Pancreas (tissue), 10 donors: ENCODE data around the gene CSNK2B. TPM values are rescaled to one million over a fixed set of nuclear protein-coding genes. Genes with fewer than 3 reads are reported as not detected.
A peak's percentile ranks its signal among the peaks of the same experiment; 100 is the strongest.

Experiments used
- ATAC-seq, 4 donors: fragments of 200-7000 bp; cut with Tn5 transposase; one replicate each; pipeline versions ENCODE4 v1.8.0 to v1.9.1; 2020; ENCODE audit warnings: mild to moderate bottlenecking in 4 of 4, moderate library complexity in 4 of 4
- DNase-seq, 6 donors: peaks; one replicate each; pipeline ENCODE4 v3.0.0-alpha.2; 2020
- FAIRE-seq: peaks from 2 replicates; lab custom pipeline; 2012; peaks lifted over from hg19 to GRCh38; lab: Jason Lieb, UNC
- H3K27ac ChIP-seq, 4 donors: fragments of 200-600 bp; sonication (generic); 1 replicate in 3 of 4; 2 replicates in 1 of 4; pipeline versions ENCODE4 v1.5.0 to v1.8.0; 2020
- H3K27me3 ChIP-seq, 4 donors: fragments of 200-600 bp; one replicate each; pipeline ENCODE4 v1.8.0; 2021
- H3K36me3 ChIP-seq, 3 donors: fragments of 200-600 bp; sonication (generic) in 1 of 3; one replicate each; pipeline versions ENCODE4 v1.5.0 to v1.8.0; 2020 to 2021
- H3K4me1 ChIP-seq, 3 donors: fragments of 200-600 bp; one replicate each; pipeline ENCODE4 v1.8.0; 2021
- H3K4me3 ChIP-seq, 4 donors: fragments of 200-600 bp; sonication (generic) in 2 of 4; one replicate each; pipeline versions ENCODE4 v1.5.0 to v1.8.0; 2020 to 2021
- H3K9me3 ChIP-seq, 4 donors: fragments of 200-600 bp; one replicate each; pipeline ENCODE4 v1.8.0; 2021
- WGBS, 2 donors: extraction: QIAGEN DNeasy Blood & Tissue Kit; methylation state at CpG; one replicate each; pipeline ENCODE4 v1.1.7; 2013; 5-methylcytosine and 5-hydroxymethylcytosine counted together
- intact Hi-C, 3 donors: fragments of 100-400 bp; cut with DNase I; formaldehyde crosslinking; loops; one replicate each; pipeline versions ENCODE4 v1.11.1 to v1.14.2; 2022
- polyA plus RNA-seq, 2 donors: library from polyadenylated mRNA; stranded (reverse); fragments of 200-250 nt; gene quantifications; one replicate each; pipeline ENCODE4 v1.2.3, GENCODE V29; 2013
- total RNA-seq, 6 donors: library from RNA; stranded (reverse); fragmentation: NEBNext Ultra II Directional in 4 of 6; extraction: Animal tissue kit (Norgen Biotek cat#: 25700) in 4 of 6; gene quantifications; one replicate each; pipeline versions ENCODE4 v1.2.1 to v1.2.4, GENCODE V29; 2021 to 2023
- TF ChIP-seq, protein P1 (sequence below), 4 donors: fragments of 200-600 bp; sonication (generic) in 3 of 4; IDR thresholded peaks; one replicate each; pipeline versions ENCODE4 v1.5.0 to v1.8.0; 2021; ENCODE audit warnings: antibody characterized with exemption in 4 of 4
- donor health status: healthy with polysubstance abuse.
- donor health status: DM: no; HTN: no; CAD: no; lungs with moderate emphysema.
- donor health status: DM: no; HTN: no; CAD: no.
- donor health status: control.
- donor health status: control.
- donor health status: Bipolar disorder and iron deficiency.
- donor health status: DM: yes; HTN: yes; CAD: no.
- donor health status: DM: no; HTN: no; CAD: no.
- donor health status: DM: no; HTN: no; CAD: no.
- donor health status: DM: yes; HTN: yes; CAD: no.

The CSNK2B gene
- total and polyA plus RNA-seq, 8 donors = 48.1 to 116 (median 59.3) TPM

DNA sequence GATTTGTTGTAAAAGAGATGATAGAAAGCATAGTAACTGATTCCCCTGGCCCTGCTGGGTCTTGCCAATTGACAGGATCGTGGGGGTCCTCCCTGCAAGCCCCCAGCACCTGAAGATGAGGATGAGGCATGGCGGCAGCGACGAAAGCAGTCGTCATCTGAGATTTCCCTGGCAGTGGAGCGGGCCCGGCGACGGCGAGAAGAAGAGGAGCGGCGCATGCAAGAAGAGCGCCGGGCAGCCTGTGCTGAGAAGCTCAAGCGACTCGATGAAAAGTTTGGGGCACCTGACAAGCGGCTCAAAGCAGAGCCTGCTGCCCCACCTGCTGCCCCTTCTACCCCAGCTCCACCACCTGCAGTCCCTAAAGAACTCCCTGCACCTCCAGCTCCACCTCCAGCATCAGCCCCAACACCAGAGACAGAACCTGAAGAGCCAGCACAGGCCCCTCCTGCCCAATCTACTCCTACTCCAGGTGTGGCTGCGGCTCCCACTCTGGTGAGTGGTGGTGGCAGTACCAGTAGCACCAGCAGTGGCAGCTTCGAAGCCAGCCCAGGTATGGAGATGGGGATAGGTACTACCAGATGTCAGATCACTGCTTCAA lies 38.1 kb upstream of the CSNK2B start:
- H3K4me3 ChIP-seq = no peak overlapping the region
- no peaks in the 10 kb centered on the region for H3K27me3 ChIP-seq
- H3K27ac ChIP-seq = no peak overlapping the region
- intact Hi-C loops = no loop called here
- DNase-seq = no peak
- TF ChIP-seq, protein P1, sequence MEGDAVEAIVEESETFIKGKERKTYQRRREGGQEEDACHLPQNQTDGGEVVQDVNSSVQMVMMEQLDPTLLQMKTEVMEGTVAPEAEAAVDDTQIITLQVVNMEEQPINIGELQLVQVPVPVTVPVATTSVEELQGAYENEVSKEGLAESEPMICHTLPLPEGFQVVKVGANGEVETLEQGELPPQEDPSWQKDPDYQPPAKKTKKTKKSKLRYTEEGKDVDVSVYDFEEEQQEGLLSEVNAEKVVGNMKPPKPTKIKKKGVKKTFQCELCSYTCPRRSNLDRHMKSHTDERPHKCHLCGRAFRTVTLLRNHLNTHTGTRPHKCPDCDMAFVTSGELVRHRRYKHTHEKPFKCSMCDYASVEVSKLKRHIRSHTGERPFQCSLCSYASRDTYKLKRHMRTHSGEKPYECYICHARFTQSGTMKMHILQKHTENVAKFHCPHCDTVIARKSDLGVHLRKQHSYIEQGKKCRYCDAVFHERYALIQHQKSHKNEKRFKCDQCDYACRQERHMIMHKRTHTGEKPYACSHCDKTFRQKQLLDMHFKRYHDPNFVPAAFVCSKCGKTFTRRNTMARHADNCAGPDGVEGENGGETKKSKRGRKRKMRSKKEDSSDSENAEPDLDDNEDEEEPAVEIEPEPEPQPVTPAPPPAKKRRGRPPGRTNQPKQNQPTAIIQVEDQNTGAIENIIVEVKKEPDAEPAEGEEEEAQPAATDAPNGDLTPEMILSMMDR (IDR thresholded peaks at IDR 0.05) = no peak
- WGBS, 2 donors = 93 to 97% methylated on average over 19 of the region's 19 CpGs
- no peaks in the 10 kb centered on the region for H3K4me1 ChIP-seq
- no peak for ATAC-seq
- no peak for FAIRE-seq
- no peaks in the 10 kb centered on the region for H3K9me3 ChIP-seq
- H3K36me3 ChIP-seq = peaks cover 25 to 81% (median 74%) of the 10 kb centered on the region in 3 donors

DNA sequence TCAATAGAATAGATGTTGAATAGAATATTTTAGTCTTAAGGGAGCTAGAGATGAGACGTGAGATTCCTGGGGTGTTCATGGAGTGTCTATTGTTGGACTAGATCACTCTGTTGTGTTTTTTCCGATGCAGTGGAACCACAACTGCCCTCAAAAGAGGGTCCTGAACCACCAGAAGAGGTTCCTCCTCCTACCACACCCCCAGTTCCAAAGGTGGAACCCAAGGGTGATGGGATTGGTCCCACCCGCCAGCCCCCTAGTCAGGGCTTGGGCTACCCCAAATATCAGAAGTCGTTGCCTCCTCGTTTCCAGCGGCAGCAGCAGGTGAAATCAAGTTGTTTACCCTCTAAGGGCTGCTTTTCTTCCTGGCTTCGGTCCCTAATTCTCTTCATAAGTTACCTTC lies 36.9 kb upstream of the CSNK2B start:
- no peaks in the 10 kb centered on the region for H3K27me3 ChIP-seq
- H3K9me3 ChIP-seq = no peaks in the 10 kb centered on the region
- H3K4me1 ChIP-seq = no peaks in the 10 kb centered on the region
- no peak for ATAC-seq
- peaks cover 25 to 83% (median 74%) of the 10 kb centered on the region in 3 donors for H3K36me3 ChIP-seq
- no peak for DNase-seq
- 91 to 95% methylated on average over 7 of the region's 7 CpGs for WGBS, 2 donors
- TF ChIP-seq, protein P1 (IDR thresholded peaks at IDR 0.05) = no peak
- H3K4me3 ChIP-seq = no peak overlapping the region
- FAIRE-seq = no peak
- no peak overlapping the region for H3K27ac ChIP-seq
- intact Hi-C loops = no loop called here

DNA sequence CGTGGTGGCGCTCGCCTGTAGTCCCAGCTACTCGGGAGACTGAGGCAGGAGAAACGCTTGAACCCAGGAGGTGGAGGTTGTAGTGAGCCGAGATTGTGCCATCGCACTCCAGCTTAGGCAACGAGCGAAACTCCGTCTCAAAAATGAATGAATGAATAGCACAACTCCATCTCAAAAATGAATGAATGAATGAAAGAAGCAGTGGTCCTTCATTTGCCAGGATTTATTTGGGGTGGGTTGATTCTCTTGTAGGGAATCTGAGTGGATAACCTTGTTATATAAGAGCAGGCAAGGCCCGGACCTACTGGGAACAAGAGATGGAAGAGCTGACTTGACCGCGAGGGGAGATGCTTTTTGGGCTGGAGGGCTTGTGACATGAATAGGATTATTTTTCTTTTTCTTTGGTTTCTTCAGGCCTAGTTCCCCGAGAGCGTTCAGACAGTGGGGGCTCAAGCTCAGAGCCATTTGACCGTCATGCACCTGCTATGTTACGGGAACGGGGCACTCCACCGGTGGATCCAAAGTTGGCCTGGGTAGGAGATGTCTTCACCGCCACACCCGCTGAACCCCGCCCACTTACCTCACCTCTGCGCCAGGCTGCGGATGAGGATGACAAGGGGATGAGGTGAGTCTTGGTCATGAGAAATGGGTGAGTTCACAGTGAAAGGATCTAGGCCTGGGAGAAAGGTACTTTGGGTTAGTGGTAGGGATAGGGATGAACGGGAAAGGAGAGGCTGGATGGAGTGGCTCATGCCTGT lies 35.5 kb upstream of the CSNK2B start:
- Histone ChIP-seq H3K36me3 (peaks cover 18 to 83% (median 72%) of the 10 kb centered on the region in 3 donors), H3K4me1 (no peaks in the 10 kb centered on the region), H3K9me3 (no peaks in the 10 kb centered on the region), H3K4me3 (no peak overlapping the region), H3K27ac (no peak overlapping the region), H3K27me3 (no peaks in the 10 kb centered on the region)
- no peak for FAIRE-seq
- WGBS, 2 donors = 90 to 94% methylated on average over 25 of the region's 25 CpGs
- TF ChIP-seq, protein P1 (IDR thresholded peaks at IDR 0.05) = no peak
- no peak for DNase-seq
- intact Hi-C loops = no loop called here
- no peak for ATAC-seq

DNA sequence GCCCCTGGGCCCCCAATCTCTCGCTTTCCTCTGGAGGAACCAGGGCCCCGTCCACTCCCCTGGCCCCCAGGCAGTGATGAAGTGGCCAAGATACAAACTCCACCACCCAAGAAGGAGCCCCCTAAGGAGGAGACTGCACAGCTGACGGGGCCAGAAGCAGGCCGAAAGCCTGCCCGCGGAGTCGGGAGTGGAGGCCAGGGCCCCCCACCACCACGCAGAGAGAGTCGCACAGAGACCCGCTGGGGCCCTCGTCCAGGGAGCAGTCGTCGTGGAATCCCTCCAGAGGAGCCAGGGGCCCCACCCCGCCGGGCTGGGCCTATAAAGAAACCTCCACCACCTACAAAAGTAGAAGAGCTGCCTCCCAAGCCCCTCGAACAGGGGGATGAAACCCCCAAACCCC lies 34.7 kb upstream of the CSNK2B start:
- FAIRE-seq (no peak), ATAC-seq (no peak), DNase-seq (peak in 1 of 6 donors; percentile 66)
- Histone ChIP-seq H3K27ac (no peak overlapping the region), H3K27me3 (no peaks in the 10 kb centered on the region), H3K4me3 (no peak overlapping the region), H3K9me3 (no peaks in the 10 kb centered on the region), H3K4me1 (no peaks in the 10 kb centered on the region), H3K36me3 (peaks cover 16 to 83% (median 72%) of the 10 kb centered on the region in 3 donors)
- intact Hi-C loops = no loop called here
- TF ChIP-seq, protein P1 (IDR thresholded peaks at IDR 0.05) = no peak
- WGBS, 2 donors = 89% methylated on average over 16 of the region's 16 CpGs
